Neural cell (in vitro differentiated cells): ENCODE results near the gene NAT9.

Experiments used
- MXI1 ChIP-seq: fragments of 450-650 bp; conservative IDR thresholded peaks from 2 replicates; pipeline ENCODE4 v1.6.1; 2014; ENCODE audit warnings: antibody characterized with exemption, mild to moderate bottlenecking; ENCODE audit not compliant: poor library complexity, severe bottlenecking
- POLR2AphosphoS5 ChIP-seq: IDR thresholded peaks from 2 replicates; pipeline ENCODE4 v1.6.1; 2012
- RAD21 ChIP-seq: fragments of 450-650 bp; conservative IDR thresholded peaks from 2 replicates; pipeline ENCODE4 v1.6.1; 2014; ENCODE audit warnings: antibody characterized with exemption, mild to moderate bottlenecking, moderate library complexity
- TAF1 ChIP-seq: IDR thresholded peaks from 2 replicates; pipeline ENCODE4 v1.6.1; 2012; ENCODE audit warnings: low read depth
- TF ChIP-seq, protein P1 (sequence below): fragments of 450-650 bp; IDR thresholded peaks from 2 replicates; pipeline ENCODE4 v1.5.1; 2014; ENCODE audit warnings: antibody characterized with exemption, mild to moderate bottlenecking, moderate library complexity; ENCODE audit not compliant: poor library complexity, severe bottlenecking

DNA sequence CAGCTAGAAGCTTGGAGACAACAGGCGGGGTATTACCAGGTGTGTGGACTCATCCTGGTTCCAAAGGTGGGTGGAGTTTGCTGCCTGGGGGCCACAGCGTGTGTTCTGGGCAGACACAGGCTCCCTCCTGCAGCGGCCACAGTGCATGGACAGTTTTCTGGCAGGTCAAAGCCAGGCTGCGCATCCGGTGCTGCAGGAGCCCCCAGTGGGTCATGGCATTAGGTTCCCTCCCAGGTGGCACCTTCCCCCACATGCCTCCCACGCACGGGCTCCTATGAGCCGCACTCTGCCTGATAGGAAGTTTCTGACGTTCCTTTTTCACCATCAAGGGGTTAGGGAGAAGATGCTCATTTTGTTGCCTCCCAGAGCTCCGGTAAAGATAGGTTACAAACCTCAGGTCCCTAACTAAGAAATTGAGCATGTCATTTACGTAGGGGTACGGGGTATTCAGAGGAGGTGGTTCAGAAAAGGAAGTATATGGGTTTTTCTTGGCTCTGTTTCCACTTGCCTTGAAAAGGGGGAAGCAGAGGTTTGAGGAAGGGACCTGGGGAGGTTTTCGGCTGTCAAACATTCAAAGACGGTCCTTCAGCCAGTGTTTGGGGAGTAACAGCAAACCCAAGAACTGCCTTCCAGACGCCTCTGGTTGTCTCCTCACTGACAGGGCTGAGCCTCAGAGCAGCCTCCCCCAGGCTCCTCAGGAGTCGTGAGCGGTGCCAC, 32.7 kb upstream of the NAT9 start:
- TF ChIP-seq RAD21 (no peak), POLR2AphosphoS5 (no peak), MXI1 (no peak), TAF1 (no peak)
- TF ChIP-seq, protein P1, sequence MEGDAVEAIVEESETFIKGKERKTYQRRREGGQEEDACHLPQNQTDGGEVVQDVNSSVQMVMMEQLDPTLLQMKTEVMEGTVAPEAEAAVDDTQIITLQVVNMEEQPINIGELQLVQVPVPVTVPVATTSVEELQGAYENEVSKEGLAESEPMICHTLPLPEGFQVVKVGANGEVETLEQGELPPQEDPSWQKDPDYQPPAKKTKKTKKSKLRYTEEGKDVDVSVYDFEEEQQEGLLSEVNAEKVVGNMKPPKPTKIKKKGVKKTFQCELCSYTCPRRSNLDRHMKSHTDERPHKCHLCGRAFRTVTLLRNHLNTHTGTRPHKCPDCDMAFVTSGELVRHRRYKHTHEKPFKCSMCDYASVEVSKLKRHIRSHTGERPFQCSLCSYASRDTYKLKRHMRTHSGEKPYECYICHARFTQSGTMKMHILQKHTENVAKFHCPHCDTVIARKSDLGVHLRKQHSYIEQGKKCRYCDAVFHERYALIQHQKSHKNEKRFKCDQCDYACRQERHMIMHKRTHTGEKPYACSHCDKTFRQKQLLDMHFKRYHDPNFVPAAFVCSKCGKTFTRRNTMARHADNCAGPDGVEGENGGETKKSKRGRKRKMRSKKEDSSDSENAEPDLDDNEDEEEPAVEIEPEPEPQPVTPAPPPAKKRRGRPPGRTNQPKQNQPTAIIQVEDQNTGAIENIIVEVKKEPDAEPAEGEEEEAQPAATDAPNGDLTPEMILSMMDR: no peak
